NCI-H2029 treated with DMSO at 0.1 percent for 48 hours (cell line): ENCODE data around the gene KBTBD7.

ENCODE experiments used
- DNase-seq: peaks from one replicate; lab custom pipeline; 2025; lab: John Stamatoyannopoulos, UW

The KBTBD7 gene, protein sequence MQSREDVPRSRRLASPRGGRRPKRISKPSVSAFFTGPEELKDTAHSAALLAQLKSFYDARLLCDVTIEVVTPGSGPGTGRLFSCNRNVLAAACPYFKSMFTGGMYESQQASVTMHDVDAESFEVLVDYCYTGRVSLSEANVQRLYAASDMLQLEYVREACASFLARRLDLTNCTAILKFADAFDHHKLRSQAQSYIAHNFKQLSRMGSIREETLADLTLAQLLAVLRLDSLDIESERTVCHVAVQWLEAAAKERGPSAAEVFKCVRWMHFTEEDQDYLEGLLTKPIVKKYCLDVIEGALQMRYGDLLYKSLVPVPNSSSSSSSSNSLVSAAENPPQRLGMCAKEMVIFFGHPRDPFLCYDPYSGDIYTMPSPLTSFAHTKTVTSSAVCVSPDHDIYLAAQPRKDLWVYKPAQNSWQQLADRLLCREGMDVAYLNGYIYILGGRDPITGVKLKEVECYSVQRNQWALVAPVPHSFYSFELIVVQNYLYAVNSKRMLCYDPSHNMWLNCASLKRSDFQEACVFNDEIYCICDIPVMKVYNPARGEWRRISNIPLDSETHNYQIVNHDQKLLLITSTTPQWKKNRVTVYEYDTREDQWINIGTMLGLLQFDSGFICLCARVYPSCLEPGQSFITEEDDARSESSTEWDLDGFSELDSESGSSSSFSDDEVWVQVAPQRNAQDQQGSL

GRCh38 chr13:41193919-41194824, at the start of gene KBTBD7:
Gene KBTBD7, minus strand, starts transcription at chr13:41194569. Its CDS starts 312 bp downstream, at chr13:41194257.
- DNase-seq, result peak; percentile 48

DNA sequence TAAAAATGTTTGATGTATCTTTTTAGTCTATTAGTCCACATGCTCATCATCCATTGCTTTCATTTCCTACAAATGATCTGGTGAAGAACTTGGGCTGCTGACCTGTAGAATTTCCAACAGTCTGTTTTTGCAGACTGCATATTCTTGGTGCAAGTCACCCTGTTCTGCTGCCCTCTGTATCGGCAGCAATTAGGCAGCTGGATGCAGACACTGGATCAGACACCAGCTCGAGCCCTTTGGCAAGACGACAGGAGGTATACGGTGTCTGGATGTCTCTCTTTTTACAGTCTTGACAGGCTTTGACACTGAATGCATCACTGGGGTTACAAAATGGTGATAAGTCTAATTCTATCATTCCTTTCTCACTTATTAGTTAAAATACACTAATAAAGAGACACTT, 47.3 kb upstream of the KBTBD7 start:
- no peak for DNase-seq

GRCh38 chr13:41236369-41236768, 42.0 kb upstream of the KBTBD7 start:
- DNase-seq, result no peak

DNA sequence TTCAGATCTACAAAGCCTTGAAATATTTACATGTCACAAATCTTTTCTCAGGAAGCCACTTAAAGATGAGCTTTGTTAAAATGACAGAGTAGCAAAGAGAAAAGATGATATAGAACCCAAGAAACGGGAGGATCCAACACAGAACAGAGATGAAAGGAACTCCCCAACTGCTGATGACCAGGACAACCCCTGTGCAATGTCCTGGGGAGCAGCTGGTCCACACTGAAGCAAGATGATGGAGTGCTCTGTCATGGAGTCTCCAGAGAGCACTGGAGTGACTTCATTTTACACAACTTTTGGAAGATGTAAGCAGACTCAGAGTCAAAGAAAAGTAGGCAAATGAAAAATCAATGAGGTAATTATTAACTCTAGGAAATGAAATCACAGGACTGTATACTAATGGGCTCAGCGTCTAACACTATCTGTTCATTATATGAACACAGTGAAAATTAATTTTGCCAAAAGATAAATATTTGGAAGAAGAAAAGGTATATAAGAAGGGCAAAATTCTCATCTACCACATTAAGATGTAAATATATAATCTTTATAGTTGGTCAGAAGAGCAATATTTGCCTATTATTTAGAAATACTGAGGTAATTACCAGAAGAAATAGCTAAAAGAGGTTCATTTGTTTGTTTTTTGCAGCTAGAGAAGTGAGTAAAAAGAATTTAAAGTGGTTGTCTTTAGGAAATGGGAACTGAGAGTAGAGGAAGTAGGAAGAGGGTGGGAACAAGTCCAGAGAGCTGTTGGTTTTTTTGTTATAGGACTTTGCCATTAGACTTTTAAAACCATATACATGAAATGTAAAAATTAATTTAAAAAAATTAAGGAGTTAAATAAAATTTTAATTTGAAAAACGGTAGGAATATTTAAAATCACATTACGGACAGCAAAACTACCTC, 38.5 kb upstream of the KBTBD7 start:
- DNase-seq, result no peak

DNA sequence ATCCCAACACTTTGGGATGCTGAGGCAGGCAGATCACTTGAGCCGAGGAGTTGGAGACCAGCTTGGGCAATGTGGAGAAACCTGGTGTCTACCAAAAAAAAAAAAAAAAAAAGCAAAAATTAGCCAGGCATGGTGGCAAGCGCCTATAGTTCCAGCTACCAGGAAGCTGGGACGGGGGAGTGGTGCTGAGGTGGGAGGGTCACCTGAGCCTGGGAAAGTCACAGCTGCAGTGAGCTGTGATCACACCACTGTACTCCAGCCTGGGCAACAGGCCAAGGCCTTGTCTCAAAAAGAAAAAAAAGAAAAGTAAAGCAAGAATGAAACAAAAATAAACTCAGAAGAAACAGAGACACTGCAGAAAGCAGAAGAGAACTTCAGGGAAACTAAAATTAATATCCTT, 37.4 kb upstream of the KBTBD7 start:
- peak; percentile 16 for DNase-seq

GRCh38 chr13:41231025-41231677, 36.8 kb upstream of the KBTBD7 start:
- no peak for DNase-seq

DNA sequence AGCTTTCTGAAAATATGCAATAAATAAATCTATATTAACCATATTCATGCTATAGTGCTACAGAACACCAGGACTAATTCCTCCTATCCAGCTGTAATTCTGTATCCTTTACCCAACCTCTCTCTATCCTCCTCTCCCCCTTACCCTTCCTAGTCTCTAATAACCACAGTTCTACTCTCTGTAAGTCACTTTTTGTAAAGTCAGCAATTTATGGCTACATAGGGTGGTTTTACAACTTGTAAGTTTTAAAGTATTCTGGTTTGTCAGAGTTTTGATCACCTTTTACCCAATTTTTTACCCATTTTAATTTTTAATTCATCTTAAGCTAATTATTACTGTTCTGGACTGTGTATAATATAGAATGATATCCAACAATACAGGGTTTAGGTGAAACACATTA, 35.0 kb upstream of the KBTBD7 start:
- DNase-seq, result no peak

- no peak for DNase-seq
Measured at GRCh38 chr13:41224113-41225110, 30.0 kb upstream of the KBTBD7 start.

GRCh38 chr13:41222259-41222852, 28.0 kb upstream of the KBTBD7 start:
- DNase-seq, result peak; percentile 2

DNA sequence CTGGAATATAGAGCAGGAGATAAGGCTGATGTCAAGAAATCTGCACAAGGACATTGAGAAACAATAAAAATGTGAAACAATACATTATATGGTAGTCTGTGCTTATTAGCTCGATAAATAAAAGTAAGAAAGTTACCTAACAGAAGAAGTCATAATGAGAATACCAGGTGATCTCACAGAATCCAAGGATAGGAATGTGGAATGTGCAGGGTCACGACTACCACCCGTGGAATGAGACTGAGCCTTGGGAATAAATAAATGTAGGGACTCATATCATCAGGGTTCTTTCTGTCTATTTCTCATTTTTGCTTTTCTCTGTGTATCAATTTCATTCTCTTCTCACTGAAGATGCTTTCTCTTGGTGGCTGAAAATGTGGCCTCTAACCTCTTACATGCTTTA, 26.0 kb upstream of the KBTBD7 start:
- no peak for DNase-seq

GRCh38 chr13:41216160-41216559, 21.8 kb upstream of the KBTBD7 start:
- DNase-seq, result no peak

DNA sequence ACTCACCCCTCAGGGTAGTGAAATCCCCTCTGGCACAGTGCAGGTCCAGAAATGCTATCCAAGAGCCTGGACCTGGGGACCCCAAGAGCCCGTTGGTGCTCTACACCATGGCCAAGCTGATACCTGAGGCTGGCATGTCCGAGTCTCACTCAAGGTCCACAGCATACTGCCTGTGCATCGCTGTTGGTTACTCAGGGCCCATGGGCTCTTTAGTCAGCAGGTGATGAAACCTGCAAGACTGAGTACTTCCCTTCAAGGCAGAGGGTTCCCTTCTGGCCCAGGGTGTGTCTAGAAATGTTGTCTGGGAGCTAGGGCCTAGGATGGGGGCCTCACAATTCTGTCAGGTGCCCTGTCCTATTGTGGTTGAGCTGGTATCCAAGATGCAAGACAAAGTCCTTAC, 19.6 kb upstream of the KBTBD7 start:
- DNase-seq, result no peak

DNA sequence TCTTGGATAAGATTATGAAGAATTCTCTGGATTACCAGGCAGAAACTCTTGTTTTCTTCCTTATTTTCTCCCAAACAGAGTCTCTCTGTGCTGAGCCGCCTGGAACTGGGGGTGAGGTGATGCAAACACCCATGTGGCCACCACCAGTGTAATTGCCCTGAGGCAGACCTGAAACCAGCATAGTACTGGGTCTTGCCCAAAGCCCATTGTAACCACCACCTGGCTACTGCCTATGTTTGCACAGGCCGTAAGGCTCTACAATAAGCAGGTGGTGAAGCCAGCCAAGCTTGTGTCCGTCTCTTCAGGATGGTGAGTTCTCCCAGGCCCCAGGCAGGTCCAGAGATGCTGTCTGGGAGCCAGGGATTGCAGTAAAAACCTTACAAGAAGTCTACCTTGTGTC, 18.9 kb upstream of the KBTBD7 start:
- DNase-seq, result no peak

GRCh38 chr13:41212881-41213280, 18.5 kb upstream of the KBTBD7 start:
- no peak for DNase-seq

DNA sequence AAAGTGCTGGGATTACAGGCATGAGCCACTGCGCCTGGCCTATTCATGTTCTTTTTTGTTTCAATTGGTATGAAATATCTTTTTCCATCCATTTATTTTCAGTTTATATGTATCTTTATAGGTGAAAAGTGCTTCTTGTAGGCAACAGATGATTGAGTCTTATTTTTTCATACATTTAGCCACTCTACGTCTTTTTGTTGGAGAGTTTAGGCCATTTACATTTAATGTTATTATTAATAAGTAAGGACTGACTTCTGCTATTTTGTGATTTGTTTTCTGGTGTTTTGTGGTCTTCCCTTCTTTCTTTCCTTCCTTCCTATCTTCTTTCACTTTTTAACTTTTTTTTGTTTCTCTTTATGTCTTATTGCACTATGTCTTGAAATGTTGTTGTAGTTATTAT, 16.7 kb upstream of the KBTBD7 start:
- no peak for DNase-seq

DNA sequence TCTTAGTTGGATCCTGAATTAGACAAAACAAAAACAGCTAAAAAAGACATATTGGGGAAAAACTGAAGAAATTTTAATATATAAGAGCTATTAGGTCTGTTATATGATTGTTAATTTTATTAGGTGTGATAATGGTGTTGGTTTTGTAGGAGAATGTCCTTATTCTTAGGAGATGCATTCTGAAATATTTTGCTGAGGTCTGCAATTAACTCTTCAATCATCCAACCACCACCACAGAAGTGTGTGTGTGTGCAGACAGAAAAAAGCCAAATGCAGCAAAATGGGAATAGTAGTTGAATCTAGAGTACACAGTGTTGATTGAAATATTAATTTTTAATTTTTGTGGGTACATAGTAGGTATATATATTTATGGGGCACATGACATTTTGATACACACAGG, 12.1 kb upstream of the KBTBD7 start:
- no peak for DNase-seq

DNA sequence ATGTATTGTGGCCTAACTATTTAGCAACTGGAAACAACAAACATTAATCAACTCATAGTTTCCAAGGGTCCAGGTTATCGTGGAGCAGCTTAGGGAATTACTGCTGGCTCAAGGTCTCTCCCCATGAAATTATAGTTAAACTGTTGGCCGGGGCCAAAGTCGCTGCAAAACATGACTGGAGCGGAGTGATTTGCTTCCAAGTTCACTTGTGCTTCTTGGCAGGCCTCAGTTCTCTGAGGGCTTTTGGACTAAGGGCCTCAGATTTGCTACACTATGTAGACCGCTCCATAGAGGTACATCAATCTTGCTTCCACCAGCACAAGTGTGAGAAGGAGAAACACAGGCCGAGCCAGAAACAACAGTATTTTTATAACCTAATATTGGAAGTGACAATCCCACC, 9.4 kb upstream of the KBTBD7 start:
- DNase-seq, result no peak

- DNase-seq, result no peak
Measured at GRCh38 chr13:41200126-41200525, 5.8 kb upstream of the KBTBD7 start.

- DNase-seq, result no peak
Measured at GRCh38 chr13:41199526-41199925, 5.2 kb upstream of the KBTBD7 start.
